ENCODE measurements around the gene CREB5. TPM values are rescaled to one million over a fixed set of nuclear protein-coding genes. Genes with fewer than 3 reads are reported as not detected.

The CREB5 gene
- total RNA-seq, 2 experiments from 2014 or later: 1.2 to 1.5 TPM

- TF ChIP-seq CTCF (IDR thresholded peaks at IDR 0.05): no peak
- Mint-ChIP-seq H3K36me3 (ENCODE audit: low read depth) (no peaks in the 10 kb centered on the region), H3K4me3 (no peak overlapping the region), H3K4me1 (ENCODE audit: low read depth) (no peaks in the 10 kb centered on the region), H3K9me3 (no peaks in the 10 kb centered on the region), H3K27ac (no peak overlapping the region), H3K27me3 (peaks cover 2% of the 10 kb centered on the region)
- DNase-seq (no peak), ATAC-seq (no peak)
- ChIA-PET CTCF (no interaction called here), POLR2A (no interaction called here)
- intact Hi-C loops (cut with micrococcal nuclease): no loop called here
These were observed 312.8 kb downstream of the CREB5 start for GRCh38 chr7:28725045-28725642.

- intact Hi-C loops (cut with micrococcal nuclease): no loop called here
- Mint-ChIP-seq H3K9me3 (no peaks in the 10 kb centered on the region), H3K36me3 (ENCODE audit: low read depth) (no peaks in the 10 kb centered on the region), H3K27me3 (peaks cover 2% of the 10 kb centered on the region), H3K27ac (no peak overlapping the region), H3K4me3 (no peak overlapping the region), H3K4me1 (ENCODE audit: low read depth) (no peaks in the 10 kb centered on the region)
- ATAC-seq: no peak
- ChIA-PET CTCF (no interaction called here), POLR2A (no interaction called here)
- no peak for TF ChIP-seq CTCF (IDR thresholded peaks at IDR 0.05)
- no peak for DNase-seq
These were observed 313.6 kb downstream of the CREB5 start for GRCh38 chr7:28725911-28726310.

- TF ChIP-seq CTCF (IDR thresholded peaks at IDR 0.05): no peak
- ATAC-seq (no peak), DNase-seq (no peak)
- Mint-ChIP-seq H3K27me3 (peaks cover 2% of the 10 kb centered on the region), H3K27ac (no peak overlapping the region), H3K9me3 (no peaks in the 10 kb centered on the region), H3K36me3 (ENCODE audit: low read depth) (no peaks in the 10 kb centered on the region), H3K4me3 (no peak overlapping the region), H3K4me1 (ENCODE audit: low read depth) (no peaks in the 10 kb centered on the region)
- POLR2A ChIA-PET: no interaction called here
- intact Hi-C loops (cut with micrococcal nuclease): no loop called here
- CTCF ChIA-PET: no interaction called here
These were observed 314.2 kb downstream of the CREB5 start for GRCh38 chr7:28726555-28726954.

GRCh38 chr7:28729281-28729680 is 317.0 kb downstream of the CREB5 start:
- ChIA-PET POLR2A (interaction anchor here (0.8 kb wide), 1 partner anchor 10 kb away, joined by 3 read pairs; no protein-coding TSS in a partner anchor), CTCF (interaction anchor here (0.8 to 1.0 kb wide), 2 partner anchors 29 to 228 kb away, joined by 3 read pairs; no protein-coding TSS in a partner anchor)
- Mint-ChIP-seq H3K4me3 (no peak overlapping the region), H3K27ac (no peak overlapping the region), H3K4me1 (ENCODE audit: low read depth) (no peaks in the 10 kb centered on the region), H3K36me3 (ENCODE audit: low read depth) (no peaks in the 10 kb centered on the region), H3K27me3 (peaks cover 4% of the 10 kb centered on the region), H3K9me3 (no peaks in the 10 kb centered on the region)
- DNase-seq (no peak), ATAC-seq (no peak)
- intact Hi-C loops (cut with micrococcal nuclease): no loop called here
- no peak for TF ChIP-seq CTCF (IDR thresholded peaks at IDR 0.05)

- H3K9me3 Mint-ChIP-seq: no peaks in the 10 kb centered on the region
These were observed 317.4 kb downstream of the CREB5 start for GRCh38 chr7:28729727-28730126.

More at GRCh38 chr7:28729727-28730126, 317.4 kb downstream of the CREB5 start:
- no peak overlapping the region for H3K4me3 Mint-ChIP-seq
- no peak for TF ChIP-seq CTCF (IDR thresholded peaks at IDR 0.05)
- POLR2A ChIA-PET: interaction anchor here (0.8 kb wide), 1 partner anchor 10 kb away, joined by 3 read pairs; no protein-coding TSS in a partner anchor
- intact Hi-C loops (cut with micrococcal nuclease): no loop called here
- CTCF ChIA-PET: interaction anchor here (0.8 to 1.0 kb wide), 2 partner anchors 29 to 228 kb away, joined by 3 read pairs; no protein-coding TSS in a partner anchor
- H3K27ac Mint-ChIP-seq: no peak overlapping the region
- H3K27me3 Mint-ChIP-seq: peaks cover 4% of the 10 kb centered on the region
- H3K36me3 Mint-ChIP-seq (ENCODE audit: low read depth): no peaks in the 10 kb centered on the region
- no peaks in the 10 kb centered on the region for H3K4me1 Mint-ChIP-seq (ENCODE audit: low read depth)
- ATAC-seq (no peak), DNase-seq (no peak)
